Neural progenitor cell (in vitro differentiated cells): ENCODE results near the gene GABPB2. TPM values are rescaled to one million over a fixed set of nuclear protein-coding genes. Genes with fewer than 3 reads are reported as not detected.

Experiments used
- DNase-seq: peaks from one replicate; pipeline ENCODE4 v3.0.0-alpha.2; 2016; ENCODE audit warnings: low spot score
- H2AFZ ChIP-seq: fragments of 200-600 bp; sonication (generic); replicated peaks from 2 replicates; pipeline ENCODE4 v1.6.1; 2016; ENCODE audit warnings: antibody characterized with exemption
- H3F3A ChIP-seq: fragments of 200-600 bp; sonication (generic); 2 replicates; pipeline ENCODE4 v1.6.1; 2016; ENCODE audit warnings: antibody characterized with exemption, low read depth
- H3K27ac ChIP-seq: fragments of 200-600 bp; sonication (generic); 2 replicates; pipeline ENCODE4 v1.5.1; 2016; ENCODE audit warnings: mild to moderate bottlenecking
- H3K27me3 ChIP-seq: fragments of 200-600 bp; sonication (generic); 2 replicates; pipeline ENCODE4 v1.6.1; 2016; ENCODE audit warnings: mild to moderate bottlenecking, moderate library complexity
- H3K36me3 ChIP-seq: fragments of 200-600 bp; sonication (generic); 2 replicates; pipeline ENCODE4 v1.5.1; 2016
- H3K4me1 ChIP-seq: fragments of 200-600 bp; sonication (generic); 2 replicates; pipeline ENCODE4 v1.6.1; 2016; ENCODE audit warnings: mixed run types
- H3K4me2 ChIP-seq: fragments of 200-600 bp; sonication (generic); 2 replicates; pipeline ENCODE4 v1.6.1; 2016
- H3K4me3 ChIP-seq: fragments of 200-600 bp; sonication (generic); 2 replicates; pipeline ENCODE4 v1.5.1; 2016
- H3K79me2 ChIP-seq: fragments of 200-600 bp; sonication (generic); 2 replicates; pipeline ENCODE4 v1.6.1; 2016; ENCODE audit warnings: low read depth
- H3K9ac ChIP-seq: fragments of 200-600 bp; sonication (generic); 2 replicates; pipeline ENCODE4 v1.6.1; 2016
- H3K9me3 ChIP-seq: fragments of 200-600 bp; sonication (generic); 2 replicates; pipeline ENCODE4 v1.5.1; 2016; ENCODE audit warnings: low read depth
- H4K20me1 ChIP-seq: fragments of 200-600 bp; sonication (generic); 2 replicates; pipeline ENCODE4 v1.6.1; 2016; ENCODE audit warnings: low read depth
- H3K27ac Mint-ChIP-seq: 3 replicates; pipeline ENCODE4 v1.8.0; 2021; ENCODE audit warnings: mixed read lengths
- H3K27me3 Mint-ChIP-seq: 2 replicates; pipeline ENCODE4 v1.8.0; 2022; ENCODE audit warnings: low read depth, mild to moderate bottlenecking, inconsistent platforms, moderate library complexity, mixed read lengths; ENCODE audit not compliant: insufficient read depth
- H3K36me3 Mint-ChIP-seq: 3 replicates; pipeline ENCODE4 v1.8.0; 2021; ENCODE audit warnings: mixed read lengths
- H3K4me1 Mint-ChIP-seq: 3 replicates; pipeline ENCODE4 v1.8.0; 2021; ENCODE audit warnings: mixed read lengths
- H3K4me3 Mint-ChIP-seq: 3 replicates; pipeline ENCODE4 v1.8.0; 2021; ENCODE audit warnings: mild to moderate bottlenecking, moderate library complexity, mixed read lengths
- H3K9me3 Mint-ChIP-seq: 3 replicates; pipeline ENCODE4 v1.8.0; 2020; ENCODE audit warnings: mixed read lengths
- EZH2 ChIP-seq: fragments of 200-600 bp; sonication (generic); IDR thresholded peaks from 2 replicates; pipeline ENCODE4 v1.6.1; 2017; ENCODE audit warnings: antibody characterized with exemption, mild to moderate bottlenecking, moderate library complexity
- EZH2phosphoT487 ChIP-seq: fragments of 200-600 bp; sonication (generic); IDR thresholded peaks from 2 replicates; pipeline ENCODE4 v1.6.1; 2017; ENCODE audit warnings: antibody characterized with exemption
- total RNA-seq: library from RNA; depleted of rRNA; stranded (reverse); fragments of >200 nt; gene quantifications from 2 replicates; pipeline ENCODE4 v1.2.3, GENCODE V29; 2015; ENCODE audit warnings: low replicate concordance
- TF ChIP-seq, protein P1 (sequence below): fragments of 200-600 bp; sonication (generic); IDR thresholded peaks from 2 replicates; pipeline ENCODE4 v1.5.1; 2017; ENCODE audit warnings: antibody characterized with exemption, mild to moderate bottlenecking

Gene GABPB2
- total RNA-seq, 1 donor from 2014 or later = 6.9 TPM

DNA sequence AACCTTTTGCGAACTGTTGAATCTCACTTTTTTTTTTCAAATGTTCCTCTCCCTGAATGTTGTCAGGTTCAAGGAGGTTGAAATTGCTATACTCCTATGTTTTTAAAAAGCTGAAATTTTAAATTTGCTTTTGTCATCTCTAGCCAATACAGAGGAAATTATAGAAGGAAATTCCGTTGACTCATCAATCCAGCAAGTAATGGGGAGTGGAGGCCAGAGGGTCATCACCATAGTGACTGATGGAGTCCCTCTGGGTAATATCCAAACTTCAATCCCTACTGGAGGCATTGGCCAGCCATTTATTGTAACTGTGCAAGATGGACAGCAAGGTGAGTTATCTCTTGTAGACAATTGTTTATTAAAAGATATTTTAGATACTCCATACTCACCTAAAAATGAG lies 36.3 kb downstream of the GABPB2 start:
- no peak overlapping the region for H3K4me3 ChIP-seq
- H3K27ac Mint-ChIP-seq = peak overlapping the region; percentile 67
- no peak overlapping the region for H3K27ac ChIP-seq
- H3K36me3 Mint-ChIP-seq = no peaks in the 10 kb centered on the region
- H3K4me1 Mint-ChIP-seq = peaks cover 11% of the 10 kb centered on the region
- no peaks in the 10 kb centered on the region for H3K36me3 ChIP-seq
- no peak for DNase-seq
- H3K9me3 Mint-ChIP-seq = no peaks in the 10 kb centered on the region
- H2AFZ ChIP-seq = no peak overlapping the region
- no peak for TF ChIP-seq EZH2phosphoT487
- TF ChIP-seq EZH2 = no peak
- TF ChIP-seq, protein P1, sequence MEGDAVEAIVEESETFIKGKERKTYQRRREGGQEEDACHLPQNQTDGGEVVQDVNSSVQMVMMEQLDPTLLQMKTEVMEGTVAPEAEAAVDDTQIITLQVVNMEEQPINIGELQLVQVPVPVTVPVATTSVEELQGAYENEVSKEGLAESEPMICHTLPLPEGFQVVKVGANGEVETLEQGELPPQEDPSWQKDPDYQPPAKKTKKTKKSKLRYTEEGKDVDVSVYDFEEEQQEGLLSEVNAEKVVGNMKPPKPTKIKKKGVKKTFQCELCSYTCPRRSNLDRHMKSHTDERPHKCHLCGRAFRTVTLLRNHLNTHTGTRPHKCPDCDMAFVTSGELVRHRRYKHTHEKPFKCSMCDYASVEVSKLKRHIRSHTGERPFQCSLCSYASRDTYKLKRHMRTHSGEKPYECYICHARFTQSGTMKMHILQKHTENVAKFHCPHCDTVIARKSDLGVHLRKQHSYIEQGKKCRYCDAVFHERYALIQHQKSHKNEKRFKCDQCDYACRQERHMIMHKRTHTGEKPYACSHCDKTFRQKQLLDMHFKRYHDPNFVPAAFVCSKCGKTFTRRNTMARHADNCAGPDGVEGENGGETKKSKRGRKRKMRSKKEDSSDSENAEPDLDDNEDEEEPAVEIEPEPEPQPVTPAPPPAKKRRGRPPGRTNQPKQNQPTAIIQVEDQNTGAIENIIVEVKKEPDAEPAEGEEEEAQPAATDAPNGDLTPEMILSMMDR = no peak
- no peaks in the 10 kb centered on the region for H4K20me1 ChIP-seq
- H3K9ac ChIP-seq = no peak overlapping the region
- no peaks in the 10 kb centered on the region for H3K4me1 ChIP-seq
- no peak overlapping the region for H3K4me2 ChIP-seq
- no peaks in the 10 kb centered on the region for H3K9me3 ChIP-seq
- H3K79me2 ChIP-seq = no peaks in the 10 kb centered on the region
- no peaks in the 10 kb centered on the region for H3K27me3 ChIP-seq
- H3F3A ChIP-seq = no peaks in the 10 kb centered on the region
- no peak overlapping the region for H3K4me3 Mint-ChIP-seq
- H3K27me3 Mint-ChIP-seq = no peaks in the 10 kb centered on the region

DNA sequence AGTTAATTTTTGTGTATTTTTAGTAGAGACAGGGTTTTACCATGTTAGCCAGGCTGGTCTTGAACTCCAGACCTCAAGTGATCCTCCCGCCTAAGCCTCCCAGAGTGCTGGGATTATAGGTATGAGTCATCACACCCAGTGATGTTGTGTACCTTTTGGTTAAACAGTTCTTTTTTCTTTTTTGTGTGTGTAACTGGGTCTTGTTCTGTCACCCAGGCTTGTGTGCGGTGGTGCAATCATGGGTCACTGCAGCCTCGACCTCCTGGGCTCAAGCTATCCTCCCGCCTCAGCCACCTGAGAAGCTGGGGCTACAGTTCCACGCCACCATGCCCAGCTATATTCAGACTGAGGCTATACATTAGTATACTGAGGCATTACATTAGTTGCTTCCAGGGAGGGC lies 37.8 kb downstream of the GABPB2 start:
- Mint-ChIP-seq H3K4me3 (no peak overlapping the region), H3K36me3 (no peaks in the 10 kb centered on the region), H3K9me3 (no peaks in the 10 kb centered on the region), H3K27me3 (no peaks in the 10 kb centered on the region), H3K4me1 (peaks cover 11% of the 10 kb centered on the region), H3K27ac (no peak overlapping the region)
- H3K9ac ChIP-seq = no peak overlapping the region
- no peak overlapping the region for H3K4me3 ChIP-seq
- H3K79me2 ChIP-seq = no peaks in the 10 kb centered on the region
- H3F3A ChIP-seq = no peaks in the 10 kb centered on the region
- H3K9me3 ChIP-seq = no peaks in the 10 kb centered on the region
- no peak overlapping the region for H3K27ac ChIP-seq
- no peaks in the 10 kb centered on the region for H3K36me3 ChIP-seq
- H3K4me1 ChIP-seq = no peaks in the 10 kb centered on the region
- TF ChIP-seq EZH2 (no peak), EZH2phosphoT487 (no peak)
- TF ChIP-seq, protein P1 = no peak
- H3K4me2 ChIP-seq = no peak overlapping the region
- no peaks in the 10 kb centered on the region for H4K20me1 ChIP-seq
- no peak overlapping the region for H2AFZ ChIP-seq
- H3K27me3 ChIP-seq = no peaks in the 10 kb centered on the region
- DNase-seq = no peak

DNA sequence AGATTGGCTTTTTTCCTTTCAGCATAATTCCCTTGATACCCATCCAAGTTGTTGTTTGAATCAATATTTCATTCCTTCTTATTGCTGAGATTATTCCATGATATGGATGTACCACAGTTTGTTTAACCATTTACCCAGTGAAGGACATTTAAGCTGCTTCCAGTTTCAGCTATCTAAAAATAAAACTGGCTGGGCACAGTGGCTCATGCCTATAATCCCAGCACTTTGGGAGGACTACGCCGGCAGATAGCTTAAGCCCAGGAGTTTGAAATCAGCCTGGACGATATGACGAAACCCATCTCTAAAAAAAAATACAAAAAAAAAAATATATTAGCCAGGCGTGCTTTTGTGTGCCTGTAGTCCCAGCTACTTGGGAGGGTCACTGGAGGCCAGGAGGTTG lies 43.3 kb downstream of the GABPB2 start:
- H3K27me3 Mint-ChIP-seq = no peaks in the 10 kb centered on the region
- Histone ChIP-seq H3F3A (no peaks in the 10 kb centered on the region), H3K36me3 (no peaks in the 10 kb centered on the region), H3K4me1 (no peaks in the 10 kb centered on the region), H3K9ac (no peak overlapping the region), H4K20me1 (no peaks in the 10 kb centered on the region), H3K9me3 (no peaks in the 10 kb centered on the region), H3K4me3 (no peak overlapping the region), H2AFZ (no peak overlapping the region), H3K79me2 (no peaks in the 10 kb centered on the region), H3K27ac (no peak overlapping the region), H3K4me2 (no peak overlapping the region), H3K27me3 (no peaks in the 10 kb centered on the region)
- no peak for TF ChIP-seq EZH2
- TF ChIP-seq, protein P1 = no peak
- TF ChIP-seq EZH2phosphoT487 = no peak
- H3K4me3 Mint-ChIP-seq = no peak overlapping the region
- no peak overlapping the region for H3K27ac Mint-ChIP-seq
- DNase-seq = no peak
- no peaks in the 10 kb centered on the region for H3K36me3 Mint-ChIP-seq
- no peaks in the 10 kb centered on the region for H3K9me3 Mint-ChIP-seq
- H3K4me1 Mint-ChIP-seq = peaks cover 2% of the 10 kb centered on the region
